H1 (cell line): Measurements from ENCODE around the gene CRYBG1. TPM values are rescaled to one million over a fixed set of nuclear protein-coding genes. Genes with fewer than 3 reads are reported as not detected.

Experiments used
- ASH2L ChIP-seq: fragments of 200-600, 300-600 bp; sonication (generic); IDR thresholded peaks from one replicate; pipeline ENCODE4 v1.7.1; 2017; ENCODE audit warnings: low read length
- BACH1 ChIP-seq: IDR thresholded peaks from 2 replicates; pipeline ENCODE4 v1.6.1; 2012; ENCODE audit warnings: low read length, improper control_type of control experiment
- CBX8 ChIP-seq: fragments of 300-800, 300-1000 bp; sonication (generic); IDR thresholded peaks from 2 replicates; pipeline ENCODE4 v1.7.1; 2016; ENCODE audit warnings: low read depth, low read length, borderline replicate concordance
- CREB1 ChIP-seq: IDR thresholded peaks from 2 replicates; pipeline ENCODE4 v1.6.1; 2012; ENCODE audit warnings: inconsistent platforms
- E2F6 ChIP-seq: IDR thresholded peaks from 2 replicates; pipeline ENCODE4 v1.6.1; 2012; ENCODE audit warnings: inconsistent platforms
- GABPA ChIP-seq: IDR thresholded peaks from 2 replicates; pipeline ENCODE4 v1.6.1; 2011; ENCODE audit warnings: mild to moderate bottlenecking, low read length, moderate library complexity, borderline replicate concordance; ENCODE audit not compliant: insufficient read depth
- HDAC6 ChIP-seq: IDR thresholded peaks from one replicate; pipeline ENCODE4 v1.7.1; 2012; ENCODE audit warnings: low read depth, mild to moderate bottlenecking, inconsistent platforms, low read length, moderate library complexity
- MAFK ChIP-seq: IDR thresholded peaks from 2 replicates; pipeline ENCODE4 v1.6.1; 2012; ENCODE audit warnings: low read depth, mild to moderate bottlenecking, improper control_type of control experiment, low read length
- NANOG ChIP-seq: IDR thresholded peaks from 2 replicates; pipeline ENCODE4 v1.6.1; 2011; ENCODE audit warnings: low read length, low read depth, mild to moderate bottlenecking, inconsistent platforms; ENCODE audit not compliant: insufficient read depth, poor library complexity, severe bottlenecking
- NRF1 ChIP-seq: IDR thresholded peaks from 2 replicates; pipeline ENCODE4 v1.6.1; 2011; ENCODE audit warnings: mild to moderate bottlenecking, low read depth, low read length, improper control_type of control experiment
- PHF8 ChIP-seq: fragments of 200-600 bp; sonication (generic); conservative IDR thresholded peaks from 2 replicates; pipeline ENCODE4 v1.7.1; 2012; ENCODE audit warnings: low read depth, mild to moderate bottlenecking, inconsistent platforms, low read length, moderate library complexity
- RFX5 ChIP-seq: IDR thresholded peaks from 2 replicates; pipeline ENCODE4 v1.6.1; 2011; ENCODE audit warnings: low read depth, low read length, improper control_type of control experiment, borderline replicate concordance
- RNF2 ChIP-seq: fragments of 200-900, 300-1000 bp; sonication (generic); IDR thresholded peaks from 2 replicates; pipeline ENCODE4 v1.7.1; 2016; ENCODE audit warnings: borderline replicate concordance, low read depth, mild to moderate bottlenecking, antibody characterized with exemption, low read length; ENCODE audit not compliant: poor library complexity, severe bottlenecking; ENCODE audit errors: missing control alignments
- SAP30 ChIP-seq: fragments of 300-600 bp; sonication (generic); IDR thresholded peaks from 2 replicates; pipeline ENCODE4 v1.7.1; 2012; ENCODE audit warnings: low read length, moderate library complexity, mild to moderate bottlenecking, inconsistent platforms; ENCODE audit not compliant: insufficient read depth, insufficient replicate concordance
- SIN3A ChIP-seq, 2 experiments: IDR thresholded peaks in 1 of 2; conservative IDR thresholded peaks in 1 of 2; 2 replicates each; pipeline ENCODE4 v1.6.1; 2011 to 2012; ENCODE audit warnings: low read length in 2 of 2, improper control_type of control experiment in 1 of 2, low read depth in 1 of 2, mild to moderate bottlenecking in 1 of 2
- SRF ChIP-seq: IDR thresholded peaks from 2 replicates; pipeline ENCODE4 v1.6.1; 2011; ENCODE audit warnings: mild to moderate bottlenecking, low read depth, low read length, moderate library complexity
- SUZ12 ChIP-seq: fragments of 200-600 bp; sonication (generic); IDR thresholded peaks from 2 replicates; pipeline ENCODE4 v1.6.1; 2012; ENCODE audit warnings: mild to moderate bottlenecking, inconsistent platforms, low read length, moderate library complexity, mixed read lengths
- TAF1 ChIP-seq: IDR thresholded peaks from 2 replicates; pipeline ENCODE4 v1.6.1; 2011; ENCODE audit warnings: mild to moderate bottlenecking, low read depth, low read length
- polyA plus RNA-seq, 7 experiments: library from polyadenylated mRNA; depleted of rRNA in 3 of 7; stranded (reverse) in 5 of 7; unstranded in 2 of 7; fragments of >200 nt in 5 of 7; fragments of 200-250 nt in 2 of 7; gene quantifications; 1 replicate in 5 of 7; 2 replicates in 1 of 7; 4 replicates in 1 of 7; pipeline versions ENCODE4 v1.2.1 to v1.2.3, GENCODE V29; 2011 to 2013; ENCODE audit warnings: missing spikeins in 2 of 7, mixed read lengths in 2 of 7
- total RNA-seq: library from RNA; stranded (reverse); fragmentation: NEBNext Ultra II Directional; extraction: Animal tissue kit (Norgen Biotek cat#: 25700); gene quantifications from 2 replicates; pipeline ENCODE4 v1.2.1, GENCODE V29; 2021
- TF ChIP-seq, protein P1 (sequence below): IDR thresholded peaks from 2 replicates; pipeline ENCODE4 v1.6.1; 2012; ENCODE audit warnings: inconsistent platforms
- TF ChIP-seq, protein P2 (sequence below): IDR thresholded peaks from 2 replicates; pipeline ENCODE4 v1.6.1; 2012; ENCODE audit warnings: low read length, inconsistent platforms

CRYBG1 gene
- total and polyA plus RNA-seq, 2 of the 8 experiments (the other 6 are each of a cell fraction or from before 2014, with no cell fraction given) = 2.2 to 11.6 TPM

- TF ChIP-seq SRF (no peak), TAF1 (no peak), SUZ12 (peak; percentile 67), RFX5 (no peak), PHF8 (no peak), MAFK (no peak), NRF1 (no peak), SAP30 (no peak), SIN3A (conservative IDR thresholded peaks at IDR 0.05 in 1 of 2, IDR thresholded peaks at IDR 0.05 in 1 of 2; ENCODE audit: low read depth in 1 of 2, low read length in 2 of 2) (no peak), NANOG (no peak), HDAC6 (no peak), BACH1 (peak; percentile 36; the same call in 1 of the 2 replicates), RNF2 (no peak), E2F6 (no peak; the same call in 1 of the 2 replicates), GABPA (no peak), ASH2L (no peak), CBX8 (no peak), CREB1 (no peak)
- TF ChIP-seq, protein P1, sequence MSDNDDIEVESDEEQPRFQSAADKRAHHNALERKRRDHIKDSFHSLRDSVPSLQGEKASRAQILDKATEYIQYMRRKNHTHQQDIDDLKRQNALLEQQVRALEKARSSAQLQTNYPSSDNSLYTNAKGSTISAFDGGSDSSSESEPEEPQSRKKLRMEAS = peak; percentile 16; the same call in 1 of the 2 replicates
- TF ChIP-seq, protein P2, sequence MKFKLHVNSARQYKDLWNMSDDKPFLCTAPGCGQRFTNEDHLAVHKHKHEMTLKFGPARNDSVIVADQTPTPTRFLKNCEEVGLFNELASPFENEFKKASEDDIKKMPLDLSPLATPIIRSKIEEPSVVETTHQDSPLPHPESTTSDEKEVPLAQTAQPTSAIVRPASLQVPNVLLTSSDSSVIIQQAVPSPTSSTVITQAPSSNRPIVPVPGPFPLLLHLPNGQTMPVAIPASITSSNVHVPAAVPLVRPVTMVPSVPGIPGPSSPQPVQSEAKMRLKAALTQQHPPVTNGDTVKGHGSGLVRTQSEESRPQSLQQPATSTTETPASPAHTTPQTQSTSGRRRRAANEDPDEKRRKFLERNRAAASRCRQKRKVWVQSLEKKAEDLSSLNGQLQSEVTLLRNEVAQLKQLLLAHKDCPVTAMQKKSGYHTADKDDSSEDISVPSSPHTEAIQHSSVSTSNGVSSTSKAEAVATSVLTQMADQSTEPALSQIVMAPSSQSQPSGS = no peak
These were observed 149.8 kb downstream of the CRYBG1 start (continued) for GRCh38 chr6:106510090-106510970.
